Ovary (tissue), 9 donors: Measurements from ENCODE around the gene EXD3. TPM values are rescaled to one million over a fixed set of nuclear protein-coding genes. Genes with fewer than 3 reads are reported as not detected.

Source experiments
- DNase-seq, 5 donors: peaks; one replicate each; pipeline ENCODE4 v3.0.0-alpha.2; 2019 to 2020
- H3K27ac ChIP-seq, 2 donors: fragments of 200-600 bp; one replicate each; pipeline versions ENCODE4 v1.5.1 to v1.8.0; 2019 to 2022
- H3K27me3 ChIP-seq: fragments of 200-600 bp; one replicate; pipeline ENCODE4 v1.8.0; 2022
- H3K36me3 ChIP-seq: fragments of 200-600 bp; sonication (generic); one replicate; pipeline ENCODE4 v1.5.1; 2019
- H3K4me1 ChIP-seq: one replicate; pipeline ENCODE4 v1.8.1; 2013; ENCODE audit warnings: mild to moderate bottlenecking, moderate library complexity; ENCODE audit not compliant: insufficient read depth
- H3K4me3 ChIP-seq: fragments of 200-600 bp; sonication (generic); one replicate; pipeline ENCODE4 v1.5.1; 2017
- H3K9me3 ChIP-seq, 2 donors: fragments of 200-600 bp in 1 of 2; sonication (generic) in 1 of 2; one replicate each; pipeline versions ENCODE4 v1.5.1 to v1.8.1; 2013 to 2019; ENCODE audit warnings: mild to moderate bottlenecking in 1 of 2, moderate library complexity in 1 of 2
- CTCF ChIP-seq, 3 donors: fragments of 450-650 bp in 2 of 3; fragments of 200-600 bp in 1 of 3; IDR thresholded peaks; one replicate each; pipeline versions ENCODE4 v1.5.1 to v1.8.0; 2016 to 2022; ENCODE audit warnings: antibody characterized with exemption in 3 of 3, mild to moderate bottlenecking in 1 of 3
- EP300 ChIP-seq: sonication (generic); formaldehyde crosslinking; IDR thresholded peaks from one replicate; pipeline ENCODE4 v1.6.1; 2017; ENCODE audit warnings: antibody characterized with exemption
- POLR2A ChIP-seq: fragments of 450-650 bp; IDR thresholded peaks from one replicate; pipeline ENCODE4 v1.6.1; 2017; ENCODE audit warnings: antibody characterized with exemption, mild to moderate bottlenecking, moderate library complexity
- whole genome bisulfite sequencing, 3 donors: extraction: QIAGEN DNeasy Blood & Tissue Kit in 1 of 3; methylation state at CpG; one replicate each; pipeline versions ENCODE4 v1.1.5 to v1.1.7; 2013 to 2017; 5-methylcytosine and 5-hydroxymethylcytosine counted together
- intact Hi-C, 4 donors: fragments of 100-400 bp; cut with DNase I; formaldehyde crosslinking; loops; one replicate each; pipeline versions ENCODE4 v1.11.0 to v1.15.1; 2022 to 2023
- polyA plus RNA-seq, 2 donors: library from polyadenylated mRNA; stranded (reverse); fragments of 200-250 nt in 1 of 2; fragments of 350-450 nt in 1 of 2; fragmentation: Illumina TruSeq in 1 of 2; extraction: RNeasy Lipid Tissue Mini Kit (QIAGEN cat#74804) in 1 of 2; gene quantifications; one replicate each; pipeline ENCODE4 v1.2.3, GENCODE V29; 2013 to 2014
- total RNA-seq, 7 donors: library from RNA; depleted of rRNA in 2 of 7; stranded (reverse); fragments of >200 nt in 2 of 7; fragmentation: NEBNext Ultra II Directional in 3 of 7; extraction: Animal tissue kit (Norgen Biotek cat#: 25700) in 3 of 7; gene quantifications; one replicate each; pipeline versions ENCODE4 v1.1.0 to v1.2.4, GENCODE V29; 2016 to 2023
- donor health status: DM: no; HTN: no; CAD: no; lungs with moderate emphysema.
- donor health status: DM: no; HTN: no; CAD: no.
- donor health status: Bipolar disorder and iron deficiency.
- donor health status: DM: yes; HTN: yes; CAD: no.
- donor health status: DM: no; HTN: no; CAD: no.
- donor health status: DM: yes; HTN: yes; CAD: no.

EXD3 gene
- total and polyA plus RNA-seq, 9 donors = 1.0 to 30.6 (median 23.4) TPM

GRCh38 chr9:137449931-137450538 is 27.1 kb upstream of the EXD3 start:
- no peaks in the 10 kb centered on the region for H3K27me3 ChIP-seq
- H3K4me3 ChIP-seq = no peak overlapping the region
- intact Hi-C loops = loop anchor here in 2 of 4 donors (5.0 to 10.0 kb wide), 2 partner anchors 148 to 155 kb away; partner anchors contain the start of gene NRARP (in 1 of the 2)
- DNase-seq = peak in 4 of 5 donors; percentile 9 to 39 (median 22)
- 70 to 77% (median 75%) methylated on average over 17 to 18 of the region's 18 CpGs for WGBS, 3 donors
- TF ChIP-seq EP300 (no peak), CTCF (IDR thresholded peaks at IDR 0.05) (no peak), POLR2A (no peak)
- H3K36me3 ChIP-seq = no peaks in the 10 kb centered on the region
- no peak overlapping the region for H3K27ac ChIP-seq
- H3K4me1 ChIP-seq = peaks cover 6% of the 10 kb centered on the region
- H3K9me3 ChIP-seq = no peaks in the 10 kb centered on the region

GRCh38 chr9:137449081-137449844 is 26.3 kb upstream of the EXD3 start:
- intact Hi-C loops = loop anchor here in 2 of 4 donors (5.0 to 10.0 kb wide), 2 partner anchors 147 to 154 kb away; partner anchors contain the start of gene NRARP (in 1 of the 2)
- H3K36me3 ChIP-seq = no peaks in the 10 kb centered on the region
- TF ChIP-seq CTCF (IDR thresholded peaks at IDR 0.05) = no peak
- no peak for TF ChIP-seq EP300
- no peak for TF ChIP-seq POLR2A
- no peak overlapping the region for H3K4me3 ChIP-seq
- WGBS, 3 donors = 83 to 90% (median 86%) methylated on average over 28 to 36 of the region's 36 CpGs
- H3K27me3 ChIP-seq = no peaks in the 10 kb centered on the region
- H3K27ac ChIP-seq = no peak overlapping the region
- no peaks in the 10 kb centered on the region for H3K4me1 ChIP-seq
- H3K9me3 ChIP-seq = no peaks in the 10 kb centered on the region
- peak in 1 of 5 donors; percentile 40 for DNase-seq

- Histone ChIP-seq H3K9me3 (no peaks in the 10 kb centered on the region), H3K27me3 (no peaks in the 10 kb centered on the region), H3K4me1 (no peaks in the 10 kb centered on the region), H3K27ac (no peak overlapping the region), H3K36me3 (no peaks in the 10 kb centered on the region), H3K4me3 (no peak overlapping the region)
- WGBS, 3 donors = 85 to 88% (median 88%) methylated on average over 16 of the region's 16 CpGs
- no peak for DNase-seq
- intact Hi-C loops = loop anchor here in 2 of 4 donors (5.0 to 10.0 kb wide), 2 partner anchors 146 to 154 kb away; partner anchors contain the start of gene NRARP (in 1 of the 2)
- TF ChIP-seq POLR2A (no peak), CTCF (IDR thresholded peaks at IDR 0.05) (no peak), EP300 (no peak)
Observed at GRCh38 chr9:137448602-137448962, 25.6 kb upstream of the EXD3 start.

GRCh38 chr9:137447722-137448601 is 25.0 kb upstream of the EXD3 start:
- Histone ChIP-seq H3K9me3 (no peaks in the 10 kb centered on the region), H3K4me1 (no peaks in the 10 kb centered on the region), H3K36me3 (no peaks in the 10 kb centered on the region), H3K4me3 (no peak overlapping the region), H3K27ac (no peak overlapping the region), H3K27me3 (no peaks in the 10 kb centered on the region)
- TF ChIP-seq EP300 (no peak), CTCF (IDR thresholded peaks at IDR 0.05) (no peak), POLR2A (no peak)
- 71 to 73% (median 71%) methylated on average over 25 to 27 of the region's 27 CpGs for WGBS, 3 donors
- peak in 1 of 5 donors; percentile 46 for DNase-seq
- intact Hi-C loops = loop anchor here in 2 of 4 donors (5.0 to 10.0 kb wide), 2 partner anchors 146 to 153 kb away; partner anchors contain the start of gene NRARP (in 1 of the 2)
